HG02885 (cell line): Measurements from ENCODE around the gene SPECC1.
"Not testable (repeated sequence)": the region's sequence is repeated elsewhere in the genome, so short reads cannot be mapped to it uniquely, and the experiment has no call there.

Experiments
- ATAC-seq: cut with Tn5 transposase; IDR thresholded peaks from one replicate; pipeline ENCODE4 v1.9.1; 2021; ENCODE audit warnings: mild to moderate bottlenecking; ENCODE audit not compliant: unreplicated experiment, poor library complexity

SPECC1 gene

GRCh38 chr17:20063665-20064648 is 54.8 kb downstream of the SPECC1 start:
- ATAC-seq = peak; percentile 41

- ATAC-seq = no peak
Observed at GRCh38 chr17:20066253-20066652, 57.1 kb downstream of the SPECC1 start.

- ATAC-seq = no peak
Observed at GRCh38 chr17:20067711-20068110, 58.6 kb downstream of the SPECC1 start.

GRCh38 chr17:20068445-20068844 is 59.3 kb downstream of the SPECC1 start:
- no peak for ATAC-seq

GRCh38 chr17:20071824-20072691 is 62.9 kb downstream of the SPECC1 start:
- ATAC-seq = no peak

GRCh38 chr17:20072692-20072992 is 63.5 kb downstream of the SPECC1 start:
- ATAC-seq = no peak

GRCh38 chr17:20073055-20073979 is 64.2 kb downstream of the SPECC1 start:
- ATAC-seq = peak; percentile 64

- no peak for ATAC-seq
Observed at GRCh38 chr17:20074001-20074400, 64.8 kb downstream of the SPECC1 start.

GRCh38 chr17:20074489-20074888 is 65.3 kb downstream of the SPECC1 start:
- ATAC-seq = no peak

- not testable (repeated sequence) for ATAC-seq
Observed at GRCh38 chr17:20076137-20076536, 67.0 kb downstream of the SPECC1 start.

GRCh38 chr17:20077978-20078685 is 69.0 kb downstream of the SPECC1 start:
- no peak for ATAC-seq

GRCh38 chr17:20080513-20080912 is 71.4 kb downstream of the SPECC1 start:
- no peak for ATAC-seq

GRCh38 chr17:20083156-20083859 is 74.1 kb downstream of the SPECC1 start:
- no peak for ATAC-seq

- no peak for ATAC-seq
Observed at GRCh38 chr17:20084621-20085282, 75.6 kb downstream of the SPECC1 start.

- no peak for ATAC-seq
Observed at GRCh38 chr17:20085283-20085845, 76.2 kb downstream of the SPECC1 start.

- no peak for ATAC-seq
Observed at GRCh38 chr17:20086416-20087076, 77.4 kb downstream of the SPECC1 start.

GRCh38 chr17:20087538-20088250 is 78.5 kb downstream of the SPECC1 start:
- no peak for ATAC-seq
